Glomerular visceral epithelial cell (primary cell): ENCODE results near the gene C5orf52.
"Not testable (repeated sequence)": the region's sequence is repeated elsewhere in the genome, so short reads cannot be mapped to it uniquely, and the experiment has no call there.

ENCODE experiments used
- DNase-seq: peaks from one replicate; pipeline ENCODE4 v3.0.0-alpha.2; 2016; ENCODE audit errors: extremely low spot score

Gene C5orf52

GRCh38 chr5:157670662-157671591, at the start of gene C5orf52:
Gene C5orf52 (plus strand): TSS chr5:157671533. CDS start chr5:157671615, 82 bp downstream.
- DNase-seq = peak; percentile 22

GRCh38 chr5:157624144-157624543, 47.2 kb upstream of the C5orf52 start:
- no peak for DNase-seq

- no peak for DNase-seq
Measured at GRCh38 chr5:157626831-157627230, 44.5 kb upstream of the C5orf52 start.

- DNase-seq = no peak
Measured at GRCh38 chr5:157630341-157630740, 41.0 kb upstream of the C5orf52 start.

GRCh38 chr5:157640406-157641066, 30.8 kb upstream of the C5orf52 start:
- no peak for DNase-seq

GRCh38 chr5:157648275-157648990, 22.9 kb upstream of the C5orf52 start:
- no peak for DNase-seq

GRCh38 chr5:157649101-157649500, 22.2 kb upstream of the C5orf52 start:
- no peak for DNase-seq

GRCh38 chr5:157650991-157651611, 20.2 kb upstream of the C5orf52 start:
- DNase-seq = no peak

GRCh38 chr5:157651623-157652376, 19.5 kb upstream of the C5orf52 start:
- no peak for DNase-seq

GRCh38 chr5:157652377-157652692, 19.0 kb upstream of the C5orf52 start, which contains the start of gene SOX30:
Gene SOX30 (minus strand): TSS chr5:157652438. CDS start chr5:157652078, 360 bp downstream.
- no peak for DNase-seq

GRCh38 chr5:157657516-157657915, 13.8 kb upstream of the C5orf52 start:
- DNase-seq = no peak

GRCh38 chr5:157658893-157659292, 12.4 kb upstream of the C5orf52 start:
- DNase-seq = no peak

GRCh38 chr5:157659868-157660660, 11.3 kb upstream of the C5orf52 start:
- peak; percentile 50 for DNase-seq

- DNase-seq = peak; percentile 73
Measured at GRCh38 chr5:157665467-157666070, 5.8 kb upstream of the C5orf52 start.

- no peak for DNase-seq
Measured at GRCh38 chr5:157668356-157668755, 3.0 kb upstream of the C5orf52 start.

GRCh38 chr5:157669701-157670097, 1.6 kb upstream of the C5orf52 start:
- no peak for DNase-seq

GRCh38 chr5:157671592-157672330, 428 bp downstream of the C5orf52 start:
- no peak for DNase-seq

GRCh38 chr5:157672976-157673375, 1.6 kb downstream of the C5orf52 start:
- no peak for DNase-seq

GRCh38 chr5:157674351-157674750, 3.0 kb downstream of the C5orf52 start:
- DNase-seq = not testable (repeated sequence)
